Forelimb muscle (tissue), 1 donor: ENCODE measurements around the gene LPIN3. TPM values are rescaled to one million over a fixed set of nuclear protein-coding genes. Genes with fewer than 3 reads are reported as not detected.

ENCODE experiments used
- DNase-seq: peaks from one replicate; pipeline ENCODE4 v3.0.0-alpha.2; 2013; ENCODE audit warnings: low read depth
- polyA plus RNA-seq: library from polyadenylated mRNA; unstranded; fragments of 120-200 nt; gene quantifications from one replicate; pipeline ENCODE4 v1.2.1, GENCODE V29; 2013; ENCODE audit not compliant: insufficient read length

The LPIN3 gene
- polyA plus RNA-seq, 1 donor, result 2.6 TPM

- DNase-seq, result no peak
These were observed 26.1 kb downstream of the LPIN3 start, which contains the start of gene EMILIN3 for GRCh38 chr20:41366546-41367392. EMILIN3 (minus strand) TSS chr20:41366818; CDS start chr20:41366634, 184 bp downstream.

- DNase-seq, result no peak
These were observed 26.7 kb downstream of the LPIN3 start for GRCh38 chr20:41367393-41367695.

GRCh38 chr20:41367956-41368355 is 27.3 kb downstream of the LPIN3 start:
- no peak for DNase-seq

GRCh38 chr20:41369673-41370072 is 29.1 kb downstream of the LPIN3 start:
- DNase-seq, result no peak

GRCh38 chr20:41370176-41370575 is 29.6 kb downstream of the LPIN3 start:
- DNase-seq, result no peak

GRCh38 chr20:41371371-41371770 is 30.8 kb downstream of the LPIN3 start:
- no peak for DNase-seq

- DNase-seq, result no peak
These were observed 32.7 kb downstream of the LPIN3 start for GRCh38 chr20:41373251-41373783.

GRCh38 chr20:41373931-41374920 is 33.6 kb downstream of the LPIN3 start:
- no peak for DNase-seq

- DNase-seq, result no peak
These were observed 35.2 kb downstream of the LPIN3 start for GRCh38 chr20:41375846-41376245.

GRCh38 chr20:41376349-41376748 is 35.7 kb downstream of the LPIN3 start:
- DNase-seq, result no peak

GRCh38 chr20:41377275-41377674 is 36.7 kb downstream of the LPIN3 start:
- DNase-seq, result no peak

- DNase-seq, result no peak
These were observed 38.9 kb downstream of the LPIN3 start for GRCh38 chr20:41379551-41379950.

- no peak for DNase-seq
These were observed 40.1 kb downstream of the LPIN3 start for GRCh38 chr20:41380551-41381193.

GRCh38 chr20:41382791-41383305 is 42.2 kb downstream of the LPIN3 start:
- no peak for DNase-seq

- DNase-seq, result no peak
These were observed 46.1 kb downstream of the LPIN3 start for GRCh38 chr20:41386502-41387427.

- DNase-seq, result no peak
These were observed 46.8 kb downstream of the LPIN3 start for GRCh38 chr20:41387444-41387851.

- DNase-seq, result no peak
These were observed 50.3 kb downstream of the LPIN3 start for GRCh38 chr20:41390889-41391288.

GRCh38 chr20:41391587-41392001 is 51.0 kb downstream of the LPIN3 start:
- DNase-seq, result no peak

- DNase-seq, result no peak
These were observed 51.7 kb downstream of the LPIN3 start for GRCh38 chr20:41392295-41392694.
